ENCODE results near the gene NDST1. TPM values are rescaled to one million over a fixed set of nuclear protein-coding genes. Genes with fewer than 3 reads are reported as not detected.
A peak's percentile ranks its signal among the peaks of the same experiment; 100 is the strongest.

Gene NDST1
- total RNA-seq, 1 experiment from 2014 or later: 68.9 TPM

DNA sequence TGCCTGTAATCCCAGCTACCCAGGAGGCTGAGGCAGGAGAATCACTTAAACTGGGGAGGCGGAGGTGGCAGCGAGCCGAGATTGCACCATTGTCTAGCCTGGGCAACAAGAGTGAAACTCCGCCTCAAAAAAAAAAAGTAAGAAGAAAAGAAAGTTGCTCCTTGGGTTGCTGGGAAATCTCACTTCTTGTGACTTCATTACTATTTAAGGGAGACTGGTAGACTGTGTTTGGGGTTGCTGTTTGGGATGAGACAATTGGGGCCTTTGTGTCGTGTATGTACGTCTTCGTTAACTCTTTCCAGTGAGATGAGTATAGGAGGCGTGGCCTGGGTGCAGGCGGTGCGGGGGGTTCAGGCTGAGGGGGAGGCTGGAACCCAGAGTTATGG is 11.6 kb downstream of the NDST1 start:
- ChIA-PET CTCF (interaction anchor here (0.7 to 5.1 kb wide), 6 partner anchors 18 to 61 kb away, joined by 3 to 19 read pairs (median 4); no protein-coding TSS in a partner anchor), POLR2A (interaction anchor here (0.7 to 1.6 kb wide), 3 partner anchors 14 to 70 kb away, joined by 3 to 4 read pairs (median 3); partner anchors contain the start of gene RPS14)
- peaks cover 47% of the 10 kb centered on the region for H3K4me1 Mint-ChIP-seq (ENCODE audit: insufficient read depth, unreplicated experiment)
- no peaks in the 10 kb centered on the region for H3K9me3 Mint-ChIP-seq (ENCODE audit: unreplicated experiment)
- BruUV-seq (replicated peaks): no TSS peak
- TF ChIP-seq, protein P1, sequence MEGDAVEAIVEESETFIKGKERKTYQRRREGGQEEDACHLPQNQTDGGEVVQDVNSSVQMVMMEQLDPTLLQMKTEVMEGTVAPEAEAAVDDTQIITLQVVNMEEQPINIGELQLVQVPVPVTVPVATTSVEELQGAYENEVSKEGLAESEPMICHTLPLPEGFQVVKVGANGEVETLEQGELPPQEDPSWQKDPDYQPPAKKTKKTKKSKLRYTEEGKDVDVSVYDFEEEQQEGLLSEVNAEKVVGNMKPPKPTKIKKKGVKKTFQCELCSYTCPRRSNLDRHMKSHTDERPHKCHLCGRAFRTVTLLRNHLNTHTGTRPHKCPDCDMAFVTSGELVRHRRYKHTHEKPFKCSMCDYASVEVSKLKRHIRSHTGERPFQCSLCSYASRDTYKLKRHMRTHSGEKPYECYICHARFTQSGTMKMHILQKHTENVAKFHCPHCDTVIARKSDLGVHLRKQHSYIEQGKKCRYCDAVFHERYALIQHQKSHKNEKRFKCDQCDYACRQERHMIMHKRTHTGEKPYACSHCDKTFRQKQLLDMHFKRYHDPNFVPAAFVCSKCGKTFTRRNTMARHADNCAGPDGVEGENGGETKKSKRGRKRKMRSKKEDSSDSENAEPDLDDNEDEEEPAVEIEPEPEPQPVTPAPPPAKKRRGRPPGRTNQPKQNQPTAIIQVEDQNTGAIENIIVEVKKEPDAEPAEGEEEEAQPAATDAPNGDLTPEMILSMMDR (IDR thresholded peaks at IDR 0.05; ENCODE audit: unreplicated experiment): no peak
- no peak for DNase-seq (ENCODE audit: unreplicated experiment)
- no peaks in the 10 kb centered on the region for H3K27me3 Mint-ChIP-seq (ENCODE audit: insufficient read depth, unreplicated experiment)
- H3K27ac Mint-ChIP-seq (ENCODE audit: low read depth, unreplicated experiment): no peak overlapping the region
- intact Hi-C loops (cut with micrococcal nuclease): no loop called here
- H3K4me3 Mint-ChIP-seq (ENCODE audit: unreplicated experiment): no peak overlapping the region
- peaks cover 41% of the 10 kb centered on the region for H3K36me3 Mint-ChIP-seq (ENCODE audit: insufficient read depth, unreplicated experiment)

- intact Hi-C loops (cut with micrococcal nuclease): no loop called here
- no TSS peak for BruUV-seq (replicated peaks)
- no peaks in the 10 kb centered on the region for H3K9me3 Mint-ChIP-seq (ENCODE audit: unreplicated experiment)
These were observed 12.0 kb downstream of the NDST1 start for GRCh38 chr5:150519978-150520377.

GRCh38 chr5:150520747-150521521 is 13.0 kb downstream of the NDST1 start:
- BruUV-seq (replicated peaks): TSS peak; percentile 13
- Mint-ChIP-seq H3K27me3 (ENCODE audit: insufficient read depth, unreplicated experiment) (no peaks in the 10 kb centered on the region), H3K4me3 (ENCODE audit: unreplicated experiment) (no peak overlapping the region), H3K27ac (ENCODE audit: low read depth, unreplicated experiment) (no peak overlapping the region), H3K36me3 (ENCODE audit: insufficient read depth, unreplicated experiment) (peaks cover 41% of the 10 kb centered on the region), H3K4me1 (ENCODE audit: insufficient read depth, unreplicated experiment) (peaks cover 42% of the 10 kb centered on the region), H3K9me3 (ENCODE audit: unreplicated experiment) (no peaks in the 10 kb centered on the region)
- ChIA-PET POLR2A (interaction anchor here (0.7 to 1.6 kb wide), 3 partner anchors 55 to 71 kb away, joined by 3 to 4 read pairs (median 3); partner anchors contain the start of gene RPS14), CTCF (interaction anchor here (0.6 to 7.1 kb wide), 6 partner anchors 20 to 65 kb away, joined by 3 to 137 read pairs (median 6); no protein-coding TSS in a partner anchor)
- intact Hi-C loops (cut with micrococcal nuclease): no loop called here
- DNase-seq (ENCODE audit: unreplicated experiment): no peak
- TF ChIP-seq, protein P1 (IDR thresholded peaks at IDR 0.05; ENCODE audit: unreplicated experiment): no peak

More at GRCh38 chr5:150519978-150520377, 12.0 kb downstream of the NDST1 start:
- ChIA-PET CTCF (interaction anchor here (0.5 to 5.1 kb wide), 8 partner anchors 21 to 65 kb away, joined by 3 to 19 read pairs (median 3); no protein-coding TSS in a partner anchor), POLR2A (interaction anchor here (0.7 to 1.6 kb wide), 4 partner anchors 14 to 70 kb away, joined by 3 to 4 read pairs (median 3); partner anchors contain the start of gene RPS14)
- H3K4me1 Mint-ChIP-seq (ENCODE audit: insufficient read depth, unreplicated experiment): peaks cover 42% of the 10 kb centered on the region
- no peaks in the 10 kb centered on the region for H3K27me3 Mint-ChIP-seq (ENCODE audit: insufficient read depth, unreplicated experiment)
- peaks cover 41% of the 10 kb centered on the region for H3K36me3 Mint-ChIP-seq (ENCODE audit: insufficient read depth, unreplicated experiment)
- H3K4me3 Mint-ChIP-seq (ENCODE audit: unreplicated experiment): no peak overlapping the region
- H3K27ac Mint-ChIP-seq (ENCODE audit: low read depth, unreplicated experiment): no peak overlapping the region
- no peak for DNase-seq (ENCODE audit: unreplicated experiment)
- TF ChIP-seq, protein P1 (IDR thresholded peaks at IDR 0.05; ENCODE audit: unreplicated experiment): no peak

DNA sequence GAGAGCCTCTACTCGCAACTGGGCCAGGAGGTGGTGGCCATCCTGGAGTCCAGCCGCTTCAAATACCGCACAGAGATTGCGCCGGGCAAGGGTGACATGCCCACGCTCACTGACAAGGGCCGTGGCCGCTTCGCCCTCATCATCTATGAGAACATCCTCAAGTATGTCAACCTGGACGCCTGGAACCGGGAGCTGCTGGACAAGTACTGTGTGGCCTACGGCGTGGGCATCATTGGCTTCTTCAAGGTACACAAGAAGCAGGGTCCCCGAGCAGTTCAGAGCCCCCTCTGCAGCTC is 13.5 kb downstream of the NDST1 start:
- H3K9me3 Mint-ChIP-seq (ENCODE audit: unreplicated experiment): no peaks in the 10 kb centered on the region
- no peak overlapping the region for H3K27ac Mint-ChIP-seq (ENCODE audit: low read depth, unreplicated experiment)
- TF ChIP-seq, protein P1 (IDR thresholded peaks at IDR 0.05; ENCODE audit: unreplicated experiment): no peak
- H3K4me3 Mint-ChIP-seq (ENCODE audit: unreplicated experiment): no peak overlapping the region
- no TSS peak for BruUV-seq (replicated peaks)
- DNase-seq (ENCODE audit: unreplicated experiment): no peak
- H3K36me3 Mint-ChIP-seq (ENCODE audit: insufficient read depth, unreplicated experiment): peaks cover 41% of the 10 kb centered on the region
- POLR2A ChIA-PET: no interaction called here
- H3K4me1 Mint-ChIP-seq (ENCODE audit: insufficient read depth, unreplicated experiment): peaks cover 47% of the 10 kb centered on the region
- CTCF ChIA-PET: interaction anchor here (1.5 to 7.1 kb wide), 4 partner anchors 19 to 63 kb away, joined by 5 to 137 read pairs (median 86); no protein-coding TSS in a partner anchor
- no peaks in the 10 kb centered on the region for H3K27me3 Mint-ChIP-seq (ENCODE audit: insufficient read depth, unreplicated experiment)
- intact Hi-C loops (cut with micrococcal nuclease): no loop called here
